HG02885 (cell line): ENCODE results near the gene HPCA.

Experiments used
- ATAC-seq: cut with Tn5 transposase; IDR thresholded peaks from one replicate; pipeline ENCODE4 v1.9.1; 2021; ENCODE audit warnings: mild to moderate bottlenecking; ENCODE audit not compliant: unreplicated experiment, poor library complexity

Gene HPCA

GRCh38 chr1:32928285-32928684 lies 42.0 kb downstream of the HPCA start:
- no peak for ATAC-seq

GRCh38 chr1:32928715-32929114 lies 42.4 kb downstream of the HPCA start:
- ATAC-seq, result no peak

GRCh38 chr1:32929366-32929765 lies 43.1 kb downstream of the HPCA start:
- ATAC-seq, result no peak

- no peak for ATAC-seq
These were observed 45.5 kb downstream of the HPCA start for GRCh38 chr1:32931760-32932159.

- no peak for ATAC-seq
These were observed 47.5 kb downstream of the HPCA start for GRCh38 chr1:32933742-32934322.

- ATAC-seq, result no peak
These were observed 48.2 kb downstream of the HPCA start for GRCh38 chr1:32934535-32934934.

GRCh38 chr1:32937061-32937460 lies 50.8 kb downstream of the HPCA start:
- ATAC-seq, result no peak

- no peak for ATAC-seq
These were observed 53.5 kb downstream of the HPCA start for GRCh38 chr1:32939655-32940371.

GRCh38 chr1:32944180-32944579 lies 57.9 kb downstream of the HPCA start:
- ATAC-seq, result no peak
